Neural cell (in vitro differentiated cells): ENCODE data around the gene QPCTL.

Experiments used
- EP300 ChIP-seq: fragments of 450-650 bp; conservative IDR thresholded peaks from 2 replicates; pipeline ENCODE4 v1.6.1; 2014; ENCODE audit warnings: antibody characterized with exemption, mild to moderate bottlenecking, moderate library complexity; ENCODE audit not compliant: poor library complexity, severe bottlenecking
- EZH2 ChIP-seq: fragments of 200-600, 300-800 bp; shearing (Covaris generic), sonication (generic); IDR thresholded peaks from 2 replicates; pipeline ENCODE4 v1.6.1; 2014; ENCODE audit warnings: antibody characterized with exemption, low read length, borderline replicate concordance, mild to moderate bottlenecking; ENCODE audit not compliant: insufficient read depth, poor library complexity, severe bottlenecking
- MXI1 ChIP-seq: fragments of 450-650 bp; conservative IDR thresholded peaks from 2 replicates; pipeline ENCODE4 v1.6.1; 2014; ENCODE audit warnings: antibody characterized with exemption, mild to moderate bottlenecking; ENCODE audit not compliant: poor library complexity, severe bottlenecking
- SMC3 ChIP-seq: fragments of 450-650 bp; conservative IDR thresholded peaks from 2 replicates; pipeline ENCODE4 v1.6.1; 2014; ENCODE audit warnings: antibody characterized with exemption, mild to moderate bottlenecking, moderate library complexity; ENCODE audit not compliant: poor library complexity
- TF ChIP-seq, protein P1 (sequence below): fragments of 450-650 bp; IDR thresholded peaks from 2 replicates; pipeline ENCODE4 v1.5.1; 2014; ENCODE audit warnings: antibody characterized with exemption, mild to moderate bottlenecking, moderate library complexity; ENCODE audit not compliant: poor library complexity, severe bottlenecking
- TF ChIP-seq, protein P2 (sequence below): IDR thresholded peaks from 2 replicates; pipeline ENCODE4 v1.6.1; 2012; ENCODE audit warnings: borderline replicate concordance

DNA sequence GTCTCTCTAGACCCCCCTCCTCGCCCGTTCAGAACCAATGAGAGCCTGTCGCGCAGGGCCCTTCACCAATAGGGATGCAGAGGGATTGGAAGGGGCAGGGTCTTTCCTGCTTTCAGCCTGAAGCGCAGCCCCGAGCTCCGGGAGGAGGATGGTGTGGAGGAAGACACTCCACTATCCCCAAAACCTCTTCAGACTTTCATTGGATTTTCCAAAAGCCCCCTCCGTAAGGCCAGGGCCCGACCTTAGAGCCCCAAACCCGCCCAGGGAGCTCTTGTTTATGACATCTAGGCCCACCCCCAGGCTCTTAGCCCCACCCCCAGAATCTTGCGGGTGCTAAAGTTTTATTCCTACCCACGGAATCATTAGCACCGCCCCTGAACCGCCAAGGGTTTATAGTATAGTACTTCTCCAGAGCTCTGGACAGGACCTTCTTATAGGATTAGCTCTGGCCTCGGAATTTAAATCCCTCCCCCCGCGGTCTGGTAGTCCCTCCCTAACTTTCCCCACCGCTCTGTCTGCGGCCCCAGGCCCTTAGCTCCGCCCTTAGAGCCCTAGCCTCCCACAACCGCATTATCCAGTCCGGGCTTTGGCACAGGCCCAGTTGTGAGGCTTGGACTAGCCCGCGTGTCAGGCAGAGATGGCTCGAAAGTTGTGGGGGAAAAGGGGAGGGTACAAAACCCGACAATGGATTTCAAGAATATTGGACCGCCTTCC lies 46.7 kb upstream of the QPCTL start:
- TF ChIP-seq, protein P1, sequence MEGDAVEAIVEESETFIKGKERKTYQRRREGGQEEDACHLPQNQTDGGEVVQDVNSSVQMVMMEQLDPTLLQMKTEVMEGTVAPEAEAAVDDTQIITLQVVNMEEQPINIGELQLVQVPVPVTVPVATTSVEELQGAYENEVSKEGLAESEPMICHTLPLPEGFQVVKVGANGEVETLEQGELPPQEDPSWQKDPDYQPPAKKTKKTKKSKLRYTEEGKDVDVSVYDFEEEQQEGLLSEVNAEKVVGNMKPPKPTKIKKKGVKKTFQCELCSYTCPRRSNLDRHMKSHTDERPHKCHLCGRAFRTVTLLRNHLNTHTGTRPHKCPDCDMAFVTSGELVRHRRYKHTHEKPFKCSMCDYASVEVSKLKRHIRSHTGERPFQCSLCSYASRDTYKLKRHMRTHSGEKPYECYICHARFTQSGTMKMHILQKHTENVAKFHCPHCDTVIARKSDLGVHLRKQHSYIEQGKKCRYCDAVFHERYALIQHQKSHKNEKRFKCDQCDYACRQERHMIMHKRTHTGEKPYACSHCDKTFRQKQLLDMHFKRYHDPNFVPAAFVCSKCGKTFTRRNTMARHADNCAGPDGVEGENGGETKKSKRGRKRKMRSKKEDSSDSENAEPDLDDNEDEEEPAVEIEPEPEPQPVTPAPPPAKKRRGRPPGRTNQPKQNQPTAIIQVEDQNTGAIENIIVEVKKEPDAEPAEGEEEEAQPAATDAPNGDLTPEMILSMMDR: no peak
- TF ChIP-seq SMC3: no peak
- TF ChIP-seq EZH2: no peak
- TF ChIP-seq MXI1: no peak
- TF ChIP-seq EP300: no peak
- TF ChIP-seq, protein P2, sequence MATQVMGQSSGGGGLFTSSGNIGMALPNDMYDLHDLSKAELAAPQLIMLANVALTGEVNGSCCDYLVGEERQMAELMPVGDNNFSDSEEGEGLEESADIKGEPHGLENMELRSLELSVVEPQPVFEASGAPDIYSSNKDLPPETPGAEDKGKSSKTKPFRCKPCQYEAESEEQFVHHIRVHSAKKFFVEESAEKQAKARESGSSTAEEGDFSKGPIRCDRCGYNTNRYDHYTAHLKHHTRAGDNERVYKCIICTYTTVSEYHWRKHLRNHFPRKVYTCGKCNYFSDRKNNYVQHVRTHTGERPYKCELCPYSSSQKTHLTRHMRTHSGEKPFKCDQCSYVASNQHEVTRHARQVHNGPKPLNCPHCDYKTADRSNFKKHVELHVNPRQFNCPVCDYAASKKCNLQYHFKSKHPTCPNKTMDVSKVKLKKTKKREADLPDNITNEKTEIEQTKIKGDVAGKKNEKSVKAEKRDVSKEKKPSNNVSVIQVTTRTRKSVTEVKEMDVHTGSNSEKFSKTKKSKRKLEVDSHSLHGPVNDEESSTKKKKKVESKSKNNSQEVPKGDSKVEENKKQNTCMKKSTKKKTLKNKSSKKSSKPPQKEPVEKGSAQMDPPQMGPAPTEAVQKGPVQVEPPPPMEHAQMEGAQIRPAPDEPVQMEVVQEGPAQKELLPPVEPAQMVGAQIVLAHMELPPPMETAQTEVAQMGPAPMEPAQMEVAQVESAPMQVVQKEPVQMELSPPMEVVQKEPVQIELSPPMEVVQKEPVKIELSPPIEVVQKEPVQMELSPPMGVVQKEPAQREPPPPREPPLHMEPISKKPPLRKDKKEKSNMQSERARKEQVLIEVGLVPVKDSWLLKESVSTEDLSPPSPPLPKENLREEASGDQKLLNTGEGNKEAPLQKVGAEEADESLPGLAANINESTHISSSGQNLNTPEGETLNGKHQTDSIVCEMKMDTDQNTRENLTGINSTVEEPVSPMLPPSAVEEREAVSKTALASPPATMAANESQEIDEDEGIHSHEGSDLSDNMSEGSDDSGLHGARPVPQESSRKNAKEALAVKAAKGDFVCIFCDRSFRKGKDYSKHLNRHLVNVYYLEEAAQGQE: no peak
